Right atrium auricular region (tissue), 2 donors: ENCODE measurements around the gene ITPK1. TPM values are rescaled to one million over a fixed set of nuclear protein-coding genes. Genes with fewer than 3 reads are reported as not detected.
A peak's percentile ranks its signal among the peaks of the same experiment; 100 is the strongest.

Experiments
- DNase-seq: peaks from one replicate; pipeline ENCODE4 v3.0.0-alpha.2; 2019; ENCODE audit warnings: low spot score
- H3K27ac ChIP-seq, 2 donors: fragments of 200-600 bp; sonication (generic); 1 replicate in 1 of 2; 2 replicates in 1 of 2; pipeline ENCODE4 v1.5.1; 2016 to 2019
- H3K27me3 ChIP-seq, 2 donors: fragments of 200-600 bp; sonication (generic); one replicate each; pipeline versions ENCODE4 v1.5.1 to v1.6.0; 2017 to 2019
- H3K36me3 ChIP-seq: fragments of 200-600 bp; sonication (generic); one replicate; pipeline ENCODE4 v1.5.1; 2016
- H3K4me1 ChIP-seq, 2 donors: fragments of 200-600 bp; sonication (generic); one replicate each; pipeline versions ENCODE4 v1.5.1 to v1.6.0; 2017 to 2019
- H3K4me3 ChIP-seq, 2 donors: fragments of 200-600 bp; sonication (generic); 1 replicate in 1 of 2; 2 replicates in 1 of 2; pipeline ENCODE4 v1.5.1; 2017 to 2019; ENCODE audit warnings: mild to moderate bottlenecking in 1 of 2, moderate library complexity in 1 of 2
- H3K9me3 ChIP-seq, 2 donors: fragments of 200-600 bp; sonication (generic); one replicate each; pipeline ENCODE4 v1.5.1; 2019
- total RNA-seq, 2 donors: library from RNA; depleted of rRNA; stranded (reverse); fragments of >200 nt; gene quantifications; one replicate each; pipeline ENCODE4 v1.1.0, GENCODE V29; 2016
- TF ChIP-seq, protein P1 (sequence below), 2 donors: fragments of 200-600 bp; sonication (generic); IDR thresholded peaks; one replicate each; pipeline ENCODE4 v1.5.1; 2019; ENCODE audit warnings: antibody characterized with exemption in 2 of 2

Gene ITPK1
- total RNA-seq, 2 donors from 2014 or later = 58.3 to 76.0 TPM

DNA sequence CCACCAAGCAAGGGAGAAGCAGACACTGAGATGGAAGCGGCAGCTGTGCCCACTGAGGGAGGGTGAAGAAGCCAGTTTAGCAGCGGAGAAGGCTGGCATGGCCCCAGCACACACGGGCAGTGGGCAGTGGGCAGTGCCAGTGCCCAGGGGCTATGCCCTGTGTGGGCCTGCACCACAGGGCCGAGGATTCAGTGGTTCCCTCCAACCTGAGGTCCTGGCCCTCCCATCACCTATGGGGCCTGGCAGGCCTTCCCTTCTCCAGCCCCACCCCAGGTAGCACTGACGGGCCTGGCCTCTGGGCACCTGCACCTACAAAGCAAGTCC, 81.1 kb downstream of the ITPK1 start:
- Histone ChIP-seq H3K36me3 (no peaks in the 10 kb centered on the region), H3K9me3 (no peaks in the 10 kb centered on the region), H3K4me3 (no peak overlapping the region), H3K27ac (peak overlapping the region; percentile 80 to 84), H3K4me1 (peaks cover 0 to 84% of the 10 kb centered on the region in 2 donors), H3K27me3 (no peaks in the 10 kb centered on the region)
- DNase-seq = no peak
- TF ChIP-seq, protein P1, sequence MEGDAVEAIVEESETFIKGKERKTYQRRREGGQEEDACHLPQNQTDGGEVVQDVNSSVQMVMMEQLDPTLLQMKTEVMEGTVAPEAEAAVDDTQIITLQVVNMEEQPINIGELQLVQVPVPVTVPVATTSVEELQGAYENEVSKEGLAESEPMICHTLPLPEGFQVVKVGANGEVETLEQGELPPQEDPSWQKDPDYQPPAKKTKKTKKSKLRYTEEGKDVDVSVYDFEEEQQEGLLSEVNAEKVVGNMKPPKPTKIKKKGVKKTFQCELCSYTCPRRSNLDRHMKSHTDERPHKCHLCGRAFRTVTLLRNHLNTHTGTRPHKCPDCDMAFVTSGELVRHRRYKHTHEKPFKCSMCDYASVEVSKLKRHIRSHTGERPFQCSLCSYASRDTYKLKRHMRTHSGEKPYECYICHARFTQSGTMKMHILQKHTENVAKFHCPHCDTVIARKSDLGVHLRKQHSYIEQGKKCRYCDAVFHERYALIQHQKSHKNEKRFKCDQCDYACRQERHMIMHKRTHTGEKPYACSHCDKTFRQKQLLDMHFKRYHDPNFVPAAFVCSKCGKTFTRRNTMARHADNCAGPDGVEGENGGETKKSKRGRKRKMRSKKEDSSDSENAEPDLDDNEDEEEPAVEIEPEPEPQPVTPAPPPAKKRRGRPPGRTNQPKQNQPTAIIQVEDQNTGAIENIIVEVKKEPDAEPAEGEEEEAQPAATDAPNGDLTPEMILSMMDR (IDR thresholded peaks at IDR 0.05) = no peak

DNA sequence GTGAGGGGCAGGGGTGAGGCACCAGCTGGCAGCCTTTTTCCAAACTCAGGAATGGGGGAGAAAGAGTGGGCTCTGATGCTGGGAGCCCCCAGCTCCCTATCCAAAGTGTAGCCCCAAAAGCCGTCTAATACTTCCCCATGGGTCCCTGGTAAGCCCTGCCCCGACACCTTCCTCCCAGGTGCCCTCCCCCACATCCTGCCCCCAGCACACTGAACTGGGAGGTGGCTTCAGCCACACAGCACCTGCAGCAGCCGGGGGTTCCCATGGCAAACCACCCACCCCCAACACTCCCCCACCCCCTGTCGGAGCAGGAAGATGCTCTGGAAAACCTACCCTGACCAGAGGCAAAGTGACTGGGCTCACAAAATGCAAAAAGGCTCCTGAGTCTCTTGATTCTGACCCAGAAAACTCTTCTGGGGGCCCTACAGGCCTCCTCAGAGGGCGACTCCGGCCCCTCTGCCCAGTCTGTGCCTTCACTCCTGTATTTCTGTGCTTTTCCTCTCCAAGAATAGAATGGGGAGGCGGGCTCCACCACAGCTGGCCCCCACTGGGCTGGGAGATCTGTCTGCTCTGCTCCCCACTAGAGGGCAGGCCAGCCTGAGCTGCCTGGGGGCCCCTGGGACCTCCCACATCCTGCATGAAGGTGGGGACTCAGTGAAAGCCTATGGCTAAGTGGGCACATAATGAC, 81.6 kb downstream of the ITPK1 start:
- DNase-seq = no peak
- Histone ChIP-seq H3K9me3 (no peaks in the 10 kb centered on the region), H3K27me3 (no peaks in the 10 kb centered on the region), H3K4me3 (no peak overlapping the region), H3K4me1 (peaks cover 0 to 78% of the 10 kb centered on the region in 2 donors), H3K36me3 (no peaks in the 10 kb centered on the region), H3K27ac (peak overlapping the region; percentile 80 to 84)
- TF ChIP-seq, protein P1 (IDR thresholded peaks at IDR 0.05) = peak in 1 of 2 donors; percentile 63

DNA sequence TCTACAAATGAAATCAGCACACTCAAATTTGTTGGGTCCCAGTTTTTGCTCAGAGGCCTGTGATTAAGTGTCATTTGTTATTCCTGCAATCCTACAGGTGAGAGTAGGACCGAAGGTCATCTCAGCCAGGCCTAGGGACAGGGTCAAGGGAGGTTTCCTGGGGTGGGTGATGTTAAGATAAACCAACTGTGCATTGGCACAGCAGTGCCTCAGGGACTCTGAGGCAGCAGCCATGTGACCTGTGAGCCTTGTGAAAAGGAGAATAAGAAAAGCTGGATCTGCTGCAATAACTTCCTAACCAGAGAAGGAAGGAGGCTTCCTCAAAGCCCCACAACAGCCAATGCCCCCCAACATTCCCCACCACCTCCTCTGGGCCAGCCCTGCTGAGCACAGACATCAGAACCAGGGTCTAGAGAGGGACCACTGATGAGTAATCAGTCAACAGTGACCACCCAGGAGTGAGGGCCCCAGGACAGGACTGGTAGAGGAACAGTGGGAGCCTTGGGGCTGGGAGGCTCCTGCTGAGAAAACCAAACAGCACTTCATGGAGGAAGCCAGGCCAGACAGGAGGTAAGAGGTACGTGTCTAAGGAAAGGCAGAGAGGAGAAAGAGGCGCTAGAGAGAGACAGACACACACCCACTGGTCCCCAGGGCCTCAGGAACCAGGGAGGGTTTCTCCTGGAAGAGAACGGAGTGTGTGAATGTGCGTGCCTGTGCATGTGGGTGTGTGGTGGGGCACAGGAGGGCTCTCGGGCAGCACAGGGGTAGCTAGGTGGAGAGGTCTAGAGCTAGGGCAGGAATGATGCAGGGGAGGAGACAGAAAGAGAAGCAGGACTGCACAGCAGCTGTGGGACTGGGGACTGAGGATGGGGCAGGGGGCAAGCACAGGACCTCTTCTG, 82.4 kb downstream of the ITPK1 start:
- Histone ChIP-seq H3K27ac (peak overlapping the region; percentile 23 to 80), H3K4me1 (peaks cover 0 to 74% of the 10 kb centered on the region in 2 donors), H3K4me3 (no peak overlapping the region), H3K9me3 (no peaks in the 10 kb centered on the region), H3K36me3 (no peaks in the 10 kb centered on the region), H3K27me3 (no peaks in the 10 kb centered on the region)
- TF ChIP-seq, protein P1 (IDR thresholded peaks at IDR 0.05) = no peak
- DNase-seq = no peak

DNA sequence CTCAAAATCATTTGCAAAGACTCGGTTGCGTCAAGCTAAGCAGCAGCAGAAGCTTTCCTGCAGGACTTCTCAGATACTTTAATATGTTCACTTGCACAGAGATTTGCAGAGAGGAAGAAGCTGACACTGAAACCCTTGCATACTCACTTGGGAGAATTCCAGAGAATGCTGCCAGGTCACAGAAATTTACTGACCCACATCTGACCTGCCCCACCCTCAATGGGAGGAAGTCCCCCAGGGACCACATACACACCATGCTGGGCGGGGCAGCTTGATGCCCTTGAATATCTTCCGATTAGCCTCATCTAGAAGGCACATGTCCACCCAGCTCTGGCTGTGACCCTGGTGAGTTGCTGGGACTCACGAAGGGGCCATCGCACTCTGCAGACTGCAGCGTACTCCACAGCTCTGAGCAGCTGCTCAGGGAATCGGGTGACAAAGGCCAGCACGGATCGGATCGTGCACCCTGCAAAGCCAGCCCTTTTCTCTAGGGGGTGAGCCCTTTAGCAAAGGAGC, 83.2 kb downstream of the ITPK1 start:
- no peak overlapping the region for H3K4me3 ChIP-seq
- H3K36me3 ChIP-seq = no peaks in the 10 kb centered on the region
- no peaks in the 10 kb centered on the region for H3K27me3 ChIP-seq
- DNase-seq = no peak
- H3K27ac ChIP-seq = peak overlapping the region in 1 of 2 donors; percentile 4
- no peaks in the 10 kb centered on the region for H3K9me3 ChIP-seq
- TF ChIP-seq, protein P1 (IDR thresholded peaks at IDR 0.05) = no peak
- peaks cover 0 to 79% of the 10 kb centered on the region in 2 donors for H3K4me1 ChIP-seq

DNA sequence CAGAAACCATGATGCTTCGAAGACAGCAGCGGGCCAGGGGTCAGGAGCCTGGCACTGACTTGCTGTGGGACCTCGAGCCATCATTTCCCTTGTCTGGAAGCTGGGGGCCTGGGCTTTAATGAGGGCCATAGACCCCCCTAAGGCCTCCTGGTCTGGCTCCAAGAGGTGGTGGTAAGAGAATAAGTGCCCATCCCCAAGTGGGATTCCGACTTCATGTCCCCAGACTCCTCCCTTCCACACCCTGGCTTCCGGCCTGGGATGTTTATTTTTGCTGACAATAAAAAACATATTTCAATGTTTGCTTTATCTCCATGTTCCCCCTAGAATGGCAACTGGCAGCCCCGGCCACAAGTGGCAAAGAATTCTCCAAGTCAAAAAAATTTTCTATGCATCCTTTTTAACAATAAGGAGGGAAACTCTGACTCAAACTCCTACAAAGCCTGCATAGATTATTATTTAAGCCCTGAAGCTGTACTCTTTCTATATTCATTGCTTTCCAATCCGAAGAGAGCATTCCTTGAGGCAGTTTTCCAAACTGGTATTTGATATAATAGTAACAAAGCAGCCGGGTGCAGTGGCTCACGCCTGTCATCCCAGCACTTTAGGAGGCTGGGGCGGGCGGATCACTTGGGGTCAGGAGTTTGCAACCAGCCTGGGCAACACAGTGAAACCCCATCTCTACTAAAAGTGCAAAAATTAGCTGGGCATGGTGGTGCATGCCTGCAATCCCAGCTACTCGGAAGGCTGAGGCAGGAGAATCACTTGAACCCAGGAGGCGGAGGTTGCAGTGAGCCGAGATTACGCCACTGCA, 84.0 kb downstream of the ITPK1 start:
- TF ChIP-seq, protein P1 (IDR thresholded peaks at IDR 0.05) = no peak
- H3K4me1 ChIP-seq = peaks cover 0 to 71% of the 10 kb centered on the region in 2 donors
- no peak overlapping the region for H3K27ac ChIP-seq
- no peak overlapping the region for H3K4me3 ChIP-seq
- H3K36me3 ChIP-seq = no peaks in the 10 kb centered on the region
- H3K27me3 ChIP-seq = no peaks in the 10 kb centered on the region
- no peaks in the 10 kb centered on the region for H3K9me3 ChIP-seq
- DNase-seq = no peak
